ENCODE results near the gene RBM46. TPM values are rescaled to one million over a fixed set of nuclear protein-coding genes. Genes with fewer than 3 reads are reported as not detected.

The RBM46 gene
- total RNA-seq, 1 experiment from 2014 or later: not detected

GRCh38 chr4:154757713-154758112 lies 23.4 kb upstream of the RBM46 start:
- Histone ChIP-seq H3K9me3 (ENCODE audit: control insufficient read depth, insufficient read depth, low read depth, low read length) (no peaks in the 10 kb centered on the region), H3K4me1 (ENCODE audit: control insufficient read depth, insufficient read depth, low read length) (no peaks in the 10 kb centered on the region), H3K27me3 (ENCODE audit: control insufficient read depth, insufficient read depth, low read length) (no peaks in the 10 kb centered on the region), H3K4me3 (ENCODE audit: low read depth in 2 of 2, low read length in 2 of 2) (no peak overlapping the region), H3K36me3 (ENCODE audit: control insufficient read depth, insufficient read depth, low read length) (no peaks in the 10 kb centered on the region), H3K27ac (ENCODE audit: low read length) (no peak overlapping the region)
- intact Hi-C loops (cut with micrococcal nuclease; ENCODE audit: unreplicated experiment) (no loop called here), in situ Hi-C loops (cut with HindIII; ENCODE audit: low pct_unique_long_range_greater_than_20kb, low sequenced_read_pairs) (no loop called here)
- no peak for ATAC-seq
- CTCF ChIA-PET: no interaction called here
- TF ChIP-seq TCF7L2 (IDR thresholded peaks at IDR 0.05; ENCODE audit: low read depth, low read length) (no peak), CTCF (IDR thresholded peaks at IDR 0.05) (no peak), REST (IDR thresholded peaks at IDR 0.05; ENCODE audit: insufficient read depth in 1 of 2, low read depth in 2 of 2, low read length in 1 of 2) (no peak), POLR2AphosphoS5 (IDR thresholded peaks at IDR 0.05; ENCODE audit: low read depth, low read length) (no peak), SIN3A (IDR thresholded peaks at IDR 0.05; ENCODE audit: borderline replicate concordance, insufficient read depth, low read depth, low read length) (no peak)
- POLR2A ChIA-PET: no interaction called here
- no TSS peak for BruUV-seq (replicated peaks)
- no peak for DNase-seq (ENCODE audit: low read depth, low spot score)

- in situ Hi-C loops (cut with HindIII; ENCODE audit: low pct_unique_long_range_greater_than_20kb, low sequenced_read_pairs): no loop called here
- H3K4me1 ChIP-seq (ENCODE audit: control insufficient read depth, insufficient read depth, low read length): no peaks in the 10 kb centered on the region
- H3K4me3 ChIP-seq (ENCODE audit: low read depth in 2 of 2, low read length in 2 of 2): no peak overlapping the region
- no peaks in the 10 kb centered on the region for H3K9me3 ChIP-seq (ENCODE audit: control insufficient read depth, insufficient read depth, low read depth, low read length)
- BruUV-seq (replicated peaks): no TSS peak
- no peak overlapping the region for H3K27ac ChIP-seq (ENCODE audit: low read length)
- ChIA-PET POLR2A (no interaction called here), CTCF (no interaction called here)
- no peaks in the 10 kb centered on the region for H3K36me3 ChIP-seq (ENCODE audit: control insufficient read depth, insufficient read depth, low read length)
- intact Hi-C loops (cut with micrococcal nuclease; ENCODE audit: unreplicated experiment): no loop called here
- TF ChIP-seq POLR2AphosphoS5 (IDR thresholded peaks at IDR 0.05; ENCODE audit: low read depth, low read length): no peak
- no peak for TF ChIP-seq TCF7L2 (IDR thresholded peaks at IDR 0.05; ENCODE audit: low read depth, low read length)
- TF ChIP-seq SIN3A (IDR thresholded peaks at IDR 0.05; ENCODE audit: borderline replicate concordance, insufficient read depth, low read depth, low read length): no peak
- TF ChIP-seq REST (IDR thresholded peaks at IDR 0.05; ENCODE audit: insufficient read depth in 1 of 2, low read depth in 2 of 2, low read length in 1 of 2): no peak
- TF ChIP-seq CTCF (IDR thresholded peaks at IDR 0.05): no peak
- DNase-seq (ENCODE audit: low read depth, low spot score) (no peak), ATAC-seq (no peak)
- H3K27me3 ChIP-seq (ENCODE audit: control insufficient read depth, insufficient read depth, low read length): no peaks in the 10 kb centered on the region
These were observed 20.2 kb upstream of the RBM46 start for GRCh38 chr4:154760895-154761294.

Measured in Panc1 (cell line).